NCI-H2196 treated with DMSO at 0.1 percent for 48 hours (cell line): ENCODE measurements around the gene ZNF691.
"Not testable (repeated sequence)": the region's sequence is repeated elsewhere in the genome, so short reads cannot be mapped to it uniquely, and the experiment has no call there.

Experiments used
- DNase-seq: peaks from one replicate; lab custom pipeline; 2025; ENCODE audit not compliant: unreplicated experiment; lab: John Stamatoyannopoulos, UW

The ZNF691 gene, protein sequence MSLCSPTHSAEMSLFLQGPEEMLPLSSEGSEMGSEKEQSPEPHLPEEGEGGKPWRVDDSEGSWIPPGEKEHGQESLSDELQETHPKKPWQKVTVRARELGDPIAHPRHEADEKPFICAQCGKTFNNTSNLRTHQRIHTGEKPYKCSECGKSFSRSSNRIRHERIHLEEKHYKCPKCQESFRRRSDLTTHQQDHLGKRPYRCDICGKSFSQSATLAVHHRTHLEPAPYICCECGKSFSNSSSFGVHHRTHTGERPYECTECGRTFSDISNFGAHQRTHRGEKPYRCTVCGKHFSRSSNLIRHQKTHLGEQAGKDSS

DNA sequence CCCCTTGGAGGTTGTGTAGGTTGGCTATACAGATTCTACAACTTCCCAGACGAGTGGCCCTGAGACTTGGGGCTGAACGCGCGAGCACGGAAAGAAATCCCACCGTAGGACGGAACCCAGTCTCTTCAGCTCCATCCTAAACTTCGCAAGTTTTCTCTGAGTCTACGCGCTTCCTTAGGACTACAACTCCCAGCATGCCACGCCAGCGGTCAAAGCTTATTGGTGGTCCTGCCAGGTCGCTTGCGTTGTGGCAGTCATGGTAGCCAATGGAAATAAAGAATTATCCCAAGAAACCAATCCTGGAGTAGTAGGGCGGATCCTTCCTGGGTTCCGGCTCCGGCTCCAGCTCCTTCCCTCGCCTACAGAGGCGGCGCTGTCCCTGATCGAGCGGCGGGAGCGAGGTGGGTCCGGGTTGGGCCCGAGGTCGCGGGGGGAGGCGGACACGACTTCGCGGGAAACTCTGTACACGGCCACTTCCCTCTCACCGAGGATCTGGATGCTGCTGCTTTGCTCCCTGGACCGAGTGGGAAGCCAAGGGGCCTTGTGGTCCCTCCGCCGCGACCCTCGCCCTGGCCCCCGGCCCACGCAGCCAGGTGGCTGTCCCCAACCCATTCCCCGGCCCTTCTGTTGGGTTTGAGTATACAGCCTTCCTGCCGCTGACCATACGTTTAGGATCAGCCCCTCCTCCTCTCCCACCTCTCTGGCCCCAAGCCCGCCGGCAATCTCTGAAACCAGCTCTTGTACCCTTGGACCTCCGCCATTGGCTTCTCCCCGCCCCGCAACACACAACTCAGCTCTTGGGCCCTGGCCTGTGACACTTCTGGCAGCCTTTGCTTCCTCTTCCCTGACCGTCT, at the start of gene ZNF691:
Gene ZNF691, plus strand, starts transcription at position 357 of the 854 bp plus-strand sequence. CDS start 3,046 bp downstream, outside the sequence.
- DNase-seq, result peak; percentile 92

DNA sequence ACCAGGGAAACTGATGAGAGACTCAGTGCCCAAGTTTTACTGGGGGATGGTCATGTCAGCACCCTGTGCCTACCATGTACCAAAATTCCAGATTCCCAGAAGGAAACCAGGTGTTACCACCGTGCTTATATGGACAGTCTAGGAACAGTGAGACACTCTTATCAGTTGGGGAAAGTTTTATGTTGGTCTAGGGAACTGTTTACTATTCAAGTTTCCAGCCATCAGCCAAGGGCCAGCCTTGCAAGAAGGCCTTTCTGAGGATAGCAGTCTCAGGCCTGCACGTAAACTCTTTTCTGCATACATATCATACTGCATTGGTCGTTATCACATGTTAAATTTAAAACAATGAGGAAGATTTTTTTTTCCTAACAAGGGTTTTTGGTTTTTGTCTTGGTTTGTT, 49.0 kb upstream of the ZNF691 start:
- DNase-seq, result no peak

DNA sequence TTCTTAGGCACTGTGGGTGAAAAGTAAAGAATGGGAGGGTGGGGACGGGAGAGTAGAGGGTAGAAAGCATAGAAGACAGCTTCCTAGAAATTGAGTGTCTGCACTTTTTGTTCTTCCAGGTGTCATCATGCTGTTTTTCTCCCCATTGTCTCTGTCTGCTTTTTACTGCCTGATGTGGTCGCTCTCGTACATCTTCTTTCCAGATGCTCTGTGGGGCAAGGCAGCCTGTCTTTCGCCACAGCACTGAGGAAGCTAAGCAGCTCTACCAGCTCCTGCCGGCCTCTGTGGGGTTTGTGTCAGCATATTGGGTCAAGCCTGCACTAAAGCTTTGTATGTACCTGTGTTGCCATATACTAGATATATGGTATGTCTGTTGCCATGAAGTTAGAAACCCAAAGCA, 48.4 kb upstream of the ZNF691 start:
- no peak for DNase-seq

DNA sequence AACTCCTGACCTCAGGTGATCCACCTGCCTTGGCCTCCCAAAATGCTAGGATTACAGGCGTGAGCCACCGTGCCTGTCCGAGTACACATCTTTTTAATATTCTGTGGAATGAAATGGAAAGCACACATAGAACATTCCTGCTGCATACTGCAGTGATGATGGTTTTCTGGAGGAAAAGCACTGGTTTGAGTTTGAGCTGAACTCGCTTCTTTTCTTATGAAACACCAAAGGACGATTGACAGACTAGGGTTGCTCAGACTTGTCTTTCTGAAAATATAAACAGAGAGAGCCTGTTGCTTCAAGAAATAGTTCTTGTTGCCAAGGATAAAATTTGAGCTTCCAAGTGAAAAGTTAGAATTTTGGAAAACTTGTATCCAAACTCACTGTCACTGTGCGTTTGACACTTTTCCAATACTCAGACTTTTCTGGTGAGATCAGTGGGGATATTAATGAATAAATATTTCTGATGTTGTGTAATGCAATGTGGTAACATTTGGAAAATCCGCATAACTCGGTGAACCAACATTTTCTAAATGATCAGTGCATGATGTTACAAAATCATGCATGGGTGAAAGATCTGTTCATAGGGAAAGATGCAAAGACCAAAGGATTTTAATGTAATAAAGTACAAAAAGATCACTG, 44.5 kb upstream of the ZNF691 start:
- DNase-seq, result no peak

DNA sequence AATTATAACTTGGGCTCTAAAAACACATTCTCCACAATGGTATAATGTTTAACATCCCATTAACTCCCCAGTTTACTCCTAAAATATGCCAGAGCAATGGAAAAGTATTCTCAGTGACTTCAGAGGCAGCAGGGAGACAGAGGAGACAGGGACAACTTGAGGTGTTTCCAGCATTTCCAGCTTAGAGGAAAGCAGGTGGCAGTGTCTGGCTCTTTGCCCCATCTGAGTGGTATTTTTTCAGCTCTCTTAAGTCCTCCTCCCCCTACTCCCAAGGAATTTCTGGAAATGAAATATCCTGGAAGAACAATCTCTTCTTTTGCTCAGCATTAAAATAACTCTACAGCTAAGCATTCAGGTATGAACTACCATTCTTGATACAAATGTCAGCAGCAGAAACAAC, 40.2 kb upstream of the ZNF691 start:
- no peak for DNase-seq

DNA sequence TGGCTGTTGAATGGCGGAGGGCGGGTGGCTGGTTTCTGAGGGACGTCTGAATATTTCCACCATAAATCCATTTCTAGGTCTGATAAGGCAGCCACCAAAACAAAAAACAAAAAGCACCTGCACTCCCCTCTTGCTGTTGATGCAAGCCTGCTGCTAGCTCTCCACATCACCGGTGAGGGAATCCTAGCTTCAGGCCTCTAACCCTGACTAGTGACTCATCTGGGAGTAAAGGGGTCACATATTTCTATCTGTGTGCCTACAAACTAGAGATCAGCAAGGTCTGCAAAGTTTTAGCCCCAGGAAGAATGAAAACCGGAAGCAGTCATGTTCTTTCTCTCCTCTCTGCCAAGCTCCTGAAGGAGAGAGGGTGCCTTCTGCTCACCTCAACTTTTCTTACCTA, 39.8 kb upstream of the ZNF691 start:
- no peak for DNase-seq

DNA sequence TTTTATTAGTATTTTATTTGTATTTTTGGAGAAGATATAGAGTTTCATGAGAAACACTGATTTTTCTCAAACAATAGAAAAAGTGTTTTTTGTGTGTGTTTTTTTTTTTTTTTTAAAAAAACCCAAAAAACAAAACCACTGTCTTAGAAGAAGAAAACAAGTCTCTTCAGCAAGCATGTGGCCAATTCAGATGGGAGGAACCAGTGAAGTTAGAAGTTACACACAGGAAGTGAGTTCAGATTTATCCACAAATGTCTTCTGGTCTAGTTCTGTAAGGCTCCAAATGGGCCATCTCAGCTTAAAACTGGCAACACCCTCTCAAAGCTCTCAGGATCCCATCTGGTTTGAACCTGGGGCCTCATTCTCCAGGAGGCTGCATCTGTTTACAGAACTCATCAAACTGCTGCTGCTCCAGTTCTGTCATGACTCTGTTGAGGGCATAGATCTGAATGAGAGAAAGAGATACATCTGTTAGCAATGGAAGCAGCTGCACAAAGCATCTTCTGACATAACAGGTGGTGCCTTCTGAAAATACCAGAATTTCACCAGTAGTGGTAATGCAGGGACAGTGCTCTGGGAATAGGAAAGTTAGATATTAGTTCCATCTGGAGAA, 39.3 kb upstream of the ZNF691 start:
- no peak for DNase-seq

DNA sequence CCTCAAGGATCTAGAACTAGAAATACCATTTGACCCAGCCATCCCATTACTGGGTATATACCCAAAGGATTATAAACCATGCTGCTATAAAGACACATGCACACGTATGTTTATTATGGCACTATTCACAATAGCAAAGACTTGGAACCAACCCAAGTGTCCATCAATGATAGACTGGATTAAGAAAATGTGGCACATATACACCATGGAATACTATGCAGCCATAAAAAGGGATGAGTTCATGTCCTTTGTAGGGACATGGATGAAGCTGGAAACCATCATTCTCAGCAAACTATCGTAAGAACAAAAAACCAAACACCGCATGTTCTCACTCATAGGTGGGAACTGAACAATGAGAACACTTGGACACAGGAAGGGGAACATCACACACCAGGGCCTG, 31.6 kb upstream of the ZNF691 start:
- not testable (repeated sequence) for DNase-seq

DNA sequence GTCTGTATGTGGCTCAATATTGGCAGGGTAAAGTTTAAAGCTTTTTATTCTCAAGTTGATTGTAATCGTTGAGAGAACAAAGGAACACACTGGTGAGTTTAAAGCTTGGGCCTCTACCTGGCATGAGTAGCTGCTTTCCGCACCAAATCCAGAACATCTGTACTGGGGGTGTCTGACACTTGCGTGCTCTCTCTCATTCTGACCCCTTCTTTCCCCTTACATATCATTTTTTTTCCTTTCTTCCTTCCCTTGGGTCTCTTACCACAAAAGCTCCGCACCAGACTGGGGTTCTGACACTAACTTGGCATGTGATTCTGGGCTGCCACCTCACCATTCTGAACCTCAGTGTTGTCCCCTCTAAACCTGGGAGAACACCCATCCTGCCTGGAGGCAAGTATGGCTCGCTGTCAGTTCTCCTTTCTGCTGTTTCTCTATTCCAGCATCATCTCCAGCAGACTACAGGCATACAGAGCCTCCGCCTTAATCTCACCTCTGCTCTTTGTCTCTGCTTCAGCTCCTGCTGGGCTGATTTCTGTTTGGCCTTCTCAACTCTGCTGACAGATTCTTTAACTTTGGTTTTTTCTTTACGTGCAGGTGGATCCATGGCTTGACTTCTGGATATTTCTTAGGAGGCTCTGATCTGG, 30.4 kb upstream of the ZNF691 start:
- DNase-seq, result no peak

DNA sequence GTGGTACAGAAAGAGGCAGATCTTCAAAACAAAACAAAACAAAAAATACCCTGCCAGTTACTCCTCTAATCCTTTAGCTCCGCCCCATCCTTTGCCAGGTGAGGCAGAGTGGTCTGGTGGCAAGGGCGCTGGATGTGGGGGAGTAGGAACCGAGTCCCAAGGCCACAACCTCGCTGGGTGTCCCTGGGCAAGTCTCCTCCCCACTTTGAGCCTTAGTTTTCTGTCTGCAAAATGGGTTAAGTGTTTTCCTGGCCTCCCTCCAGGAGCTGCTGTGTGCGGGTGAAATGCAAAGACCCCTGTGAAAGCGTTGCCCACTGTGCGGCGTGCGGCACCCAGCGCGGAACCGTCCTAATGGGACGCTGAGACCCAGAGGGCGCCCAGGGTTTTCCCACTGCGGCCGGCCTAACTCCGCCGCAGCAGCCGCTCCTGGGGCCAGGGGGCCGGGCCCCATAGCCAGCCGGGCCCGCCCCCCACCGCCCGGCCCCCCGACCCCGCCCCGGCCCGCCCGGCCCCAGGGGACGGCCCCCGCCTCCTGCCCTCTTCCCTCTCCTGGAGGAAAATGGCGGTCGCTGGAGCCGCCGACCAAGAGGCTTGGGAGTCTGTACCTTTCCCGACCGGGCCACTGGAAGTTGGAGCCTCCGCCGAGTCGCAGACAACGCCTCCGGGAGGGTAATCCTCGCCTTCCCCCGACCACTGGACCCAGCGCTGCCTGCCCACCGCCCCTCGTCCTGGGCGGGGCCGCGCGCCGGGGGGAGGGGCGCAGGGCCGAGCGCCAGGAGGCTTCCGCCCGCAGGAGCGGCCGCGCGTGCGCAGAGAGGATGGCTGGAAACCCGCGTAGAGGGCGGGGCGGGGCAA, 29.6 kb upstream of the ZNF691 start, which contains the start of the genes ERMAP and SVBP:
Gene ERMAP, plus strand, starts transcription at position 538 of the 855 bp plus-strand sequence. CDS start 13,327 bp downstream, outside the sequence.
Gene SVBP, minus strand, starts transcription at position 813 of the 855 bp plus-strand sequence. CDS start 853 bp downstream, outside the sequence.
- DNase-seq, result peak; percentile 81

DNA sequence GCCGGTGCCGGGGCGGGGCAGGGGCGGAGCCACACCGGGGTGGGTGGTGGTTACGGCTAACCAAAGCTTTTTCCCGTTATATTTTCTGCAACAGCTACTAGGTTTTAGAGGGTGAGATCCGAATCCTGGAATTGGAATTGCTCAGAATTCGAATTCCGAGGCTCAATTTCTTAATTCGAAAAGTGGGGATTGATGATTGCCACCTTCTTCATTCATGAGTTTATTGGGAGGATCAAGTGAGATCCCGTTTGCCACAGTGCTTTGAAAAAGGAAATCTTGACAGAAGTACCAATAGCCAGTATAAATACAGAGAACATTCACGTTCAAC, 29.0 kb upstream of the ZNF691 start:
- no peak for DNase-seq

DNA sequence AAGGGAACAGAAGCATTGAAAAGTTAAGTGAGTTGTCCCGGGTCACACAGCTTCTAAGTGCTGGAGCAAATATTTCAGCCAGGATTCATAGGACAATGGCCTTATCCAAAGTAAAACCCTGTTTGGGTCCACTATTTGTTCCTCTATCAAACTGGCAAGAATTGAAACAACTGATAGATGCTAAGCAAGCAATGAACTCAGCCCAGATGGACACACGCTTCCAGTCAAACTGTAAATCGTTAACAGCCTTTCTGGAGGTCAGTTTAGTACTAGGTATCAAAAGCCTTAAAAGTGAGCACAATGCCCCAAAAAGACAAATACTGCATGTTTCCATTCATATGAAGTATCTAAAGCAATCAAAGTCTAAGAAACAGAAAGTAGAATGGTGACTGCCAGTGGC, 28.4 kb upstream of the ZNF691 start:
- no peak for DNase-seq

DNA sequence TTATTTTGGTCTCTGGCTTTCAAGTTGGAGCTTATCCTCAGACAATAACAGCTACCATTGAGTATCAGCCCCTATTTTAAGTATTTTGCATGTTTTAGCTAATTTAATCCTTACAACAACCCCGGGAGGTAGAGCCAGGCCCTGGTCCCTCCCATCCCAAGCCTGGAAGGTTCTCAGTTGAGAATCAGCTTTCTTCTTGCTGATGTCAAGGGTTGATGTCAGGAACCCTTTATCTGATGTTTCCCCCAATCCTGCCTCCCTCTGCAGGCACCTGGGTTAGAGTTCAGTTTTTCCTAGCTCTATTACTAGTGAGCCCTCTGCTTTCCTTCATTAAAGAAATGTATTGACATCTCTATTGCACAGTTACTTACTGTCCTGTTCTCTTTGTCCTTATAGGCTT, 25.6 kb upstream of the ZNF691 start:
- DNase-seq, result no peak

DNA sequence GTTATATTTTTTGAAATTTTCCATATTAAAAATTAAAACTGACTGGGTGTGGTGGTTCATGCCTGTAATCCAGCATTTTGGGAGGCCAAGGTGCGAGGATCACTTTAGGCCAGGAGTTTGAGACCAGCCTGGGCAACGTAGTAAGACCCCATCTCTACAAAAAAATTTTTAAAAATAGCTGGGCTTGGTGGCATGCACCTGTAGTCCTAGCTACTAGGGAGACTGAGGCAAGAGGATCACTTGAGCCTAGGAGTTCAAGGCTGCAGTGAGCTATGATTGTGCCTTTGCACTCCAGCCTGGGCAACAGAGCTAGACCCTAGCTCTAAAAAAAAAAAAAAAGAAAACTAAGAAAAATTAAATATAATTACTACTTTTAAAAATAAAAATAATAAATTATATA, 24.7 kb upstream of the ZNF691 start:
- DNase-seq, result no peak

DNA sequence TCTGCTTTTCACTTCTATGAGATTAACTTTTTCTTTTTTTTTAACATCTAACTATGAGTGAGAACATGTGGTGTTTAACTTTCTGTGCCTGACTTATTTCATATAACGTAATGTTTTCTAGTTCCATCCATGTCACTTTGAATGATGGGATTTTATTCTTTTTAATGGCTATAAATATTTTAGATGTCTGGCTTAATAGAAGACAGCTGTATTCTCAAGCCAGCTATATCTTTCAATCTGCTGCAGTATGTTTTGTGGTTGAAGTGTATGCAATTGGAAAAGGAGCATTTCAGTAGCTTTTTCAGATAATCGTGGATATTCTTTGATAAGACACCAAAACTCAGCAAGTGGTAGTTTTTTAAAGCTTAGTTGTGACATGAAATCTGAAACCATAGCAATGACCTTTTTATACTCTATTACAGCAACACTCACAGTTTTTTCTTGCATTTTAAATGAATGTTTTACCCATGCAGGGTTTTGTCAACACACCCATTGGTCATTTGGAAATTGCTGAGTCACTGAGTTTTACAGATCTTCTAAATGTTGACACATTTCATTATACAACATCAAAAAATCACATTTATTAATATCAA, 23.5 kb upstream of the ZNF691 start:
- no peak for DNase-seq

DNA sequence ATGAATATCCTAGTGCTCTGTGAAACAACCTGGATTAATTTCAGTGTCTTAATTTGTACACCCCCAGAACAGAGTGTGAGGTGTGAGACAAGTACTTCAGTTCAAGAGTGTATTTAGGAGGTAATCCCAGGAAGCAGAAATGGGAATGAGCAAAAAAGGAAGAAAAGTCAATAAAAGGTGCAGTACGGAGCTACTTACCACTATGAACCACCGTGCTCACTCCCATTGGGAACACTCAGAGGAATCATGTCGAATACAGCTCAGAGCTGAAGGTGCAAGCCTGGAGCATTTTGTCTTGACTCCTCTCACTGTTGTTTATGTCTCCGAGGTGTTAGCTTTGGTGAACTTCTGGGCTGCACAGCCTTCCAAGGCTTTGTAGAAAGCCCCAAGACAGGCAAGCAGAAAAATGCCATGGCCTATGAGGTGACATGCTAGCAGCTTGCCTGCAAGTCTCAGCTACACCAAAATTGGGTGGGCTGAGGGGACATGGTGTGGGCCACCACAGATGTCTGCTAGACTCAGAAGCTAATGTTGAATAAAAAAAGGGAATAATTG, 21.9 kb upstream of the ZNF691 start:
- no peak for DNase-seq

DNA sequence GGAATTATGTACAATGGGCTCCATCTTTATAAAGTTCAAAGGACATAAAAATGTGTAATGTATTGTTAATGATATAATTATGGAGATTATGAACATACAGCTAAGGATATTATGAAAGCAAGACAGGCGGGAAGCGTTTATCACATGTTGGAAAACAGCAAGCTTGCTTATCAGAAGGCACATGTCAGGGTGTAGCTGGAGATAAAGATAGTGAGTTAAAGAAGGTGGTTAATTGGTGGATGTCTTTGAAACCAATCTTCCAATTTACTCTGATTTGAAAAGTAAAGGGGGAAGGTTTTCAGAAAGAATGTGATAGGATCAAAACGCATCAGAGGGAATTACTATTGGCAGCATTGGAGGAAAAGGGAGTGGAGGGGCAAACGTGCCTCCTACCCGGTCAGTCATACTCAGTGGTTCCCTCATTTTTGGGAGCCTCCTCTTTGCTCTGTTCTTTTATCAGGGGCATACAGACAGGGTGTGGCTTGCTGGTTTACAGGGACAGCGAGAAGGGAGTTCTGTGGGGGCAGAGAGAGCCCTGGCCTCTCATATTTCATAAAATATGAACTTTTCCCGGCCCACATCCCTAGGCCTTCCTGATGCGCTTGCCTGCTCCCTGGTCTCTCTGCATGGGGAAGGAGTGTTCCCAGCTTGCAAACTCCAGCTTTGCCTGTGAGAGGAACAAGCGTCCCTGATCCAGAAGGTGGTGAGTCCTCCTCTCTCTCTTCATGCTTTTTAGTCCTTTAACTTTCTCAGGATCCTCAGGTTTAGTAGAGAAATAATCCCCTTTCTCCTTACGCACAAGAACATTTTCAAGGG, 21.2 kb upstream of the ZNF691 start:
- no peak for DNase-seq

DNA sequence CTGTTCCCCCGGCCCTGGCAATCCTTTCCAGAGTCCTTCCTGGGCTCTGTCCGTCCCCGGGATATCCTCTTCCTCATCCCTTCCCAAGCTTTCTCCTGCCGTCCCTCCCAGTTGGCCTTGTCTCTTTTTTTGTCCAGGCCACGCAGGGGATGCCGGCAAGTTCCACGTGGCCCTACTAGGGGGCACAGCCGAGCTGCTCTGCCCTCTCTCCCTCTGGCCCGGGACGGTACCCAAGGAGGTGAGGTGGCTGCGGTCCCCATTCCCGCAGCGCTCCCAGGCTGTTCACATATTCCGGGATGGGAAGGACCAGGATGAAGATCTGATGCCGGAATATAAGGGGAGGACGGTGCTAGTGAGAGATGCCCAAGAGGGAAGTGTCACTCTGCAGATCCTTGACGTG, 15.8 kb upstream of the ZNF691 start:
- no peak for DNase-seq
